NCI-H345 treated with DMSO at 0.1 percent for 48 hours (cell line): ENCODE data around the gene GIPR.
"Not testable (repeated sequence)": the region's sequence is repeated elsewhere in the genome, so short reads cannot be mapped to it uniquely, and the experiment has no call there.

Source experiments
- DNase-seq: peaks from one replicate; lab custom pipeline; 2025; ENCODE audit not compliant: unreplicated experiment; lab: John Stamatoyannopoulos, UW

Gene GIPR

DNA sequence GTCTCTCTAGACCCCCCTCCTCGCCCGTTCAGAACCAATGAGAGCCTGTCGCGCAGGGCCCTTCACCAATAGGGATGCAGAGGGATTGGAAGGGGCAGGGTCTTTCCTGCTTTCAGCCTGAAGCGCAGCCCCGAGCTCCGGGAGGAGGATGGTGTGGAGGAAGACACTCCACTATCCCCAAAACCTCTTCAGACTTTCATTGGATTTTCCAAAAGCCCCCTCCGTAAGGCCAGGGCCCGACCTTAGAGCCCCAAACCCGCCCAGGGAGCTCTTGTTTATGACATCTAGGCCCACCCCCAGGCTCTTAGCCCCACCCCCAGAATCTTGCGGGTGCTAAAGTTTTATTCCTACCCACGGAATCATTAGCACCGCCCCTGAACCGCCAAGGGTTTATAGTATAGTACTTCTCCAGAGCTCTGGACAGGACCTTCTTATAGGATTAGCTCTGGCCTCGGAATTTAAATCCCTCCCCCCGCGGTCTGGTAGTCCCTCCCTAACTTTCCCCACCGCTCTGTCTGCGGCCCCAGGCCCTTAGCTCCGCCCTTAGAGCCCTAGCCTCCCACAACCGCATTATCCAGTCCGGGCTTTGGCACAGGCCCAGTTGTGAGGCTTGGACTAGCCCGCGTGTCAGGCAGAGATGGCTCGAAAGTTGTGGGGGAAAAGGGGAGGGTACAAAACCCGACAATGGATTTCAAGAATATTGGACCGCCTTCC lies 22.2 kb upstream of the GIPR start:
- peak; percentile 78 for DNase-seq

DNA sequence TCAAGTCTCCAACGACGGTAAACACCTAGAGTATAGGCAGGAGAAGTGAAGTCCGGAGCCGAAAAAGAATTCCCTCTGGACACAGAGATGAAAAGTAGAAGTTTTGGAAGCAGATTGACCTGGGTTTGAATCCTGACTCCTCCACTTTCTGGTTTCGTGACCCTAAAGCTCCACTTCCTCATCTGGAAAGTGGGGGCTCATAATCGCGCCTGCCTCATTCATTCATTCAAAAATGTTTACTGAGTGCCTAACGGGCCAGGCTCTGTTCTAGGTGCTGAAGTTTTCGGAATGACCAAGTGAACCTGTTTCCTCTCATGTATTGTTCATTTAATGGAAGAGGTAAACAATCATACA lies 21.7 kb upstream of the GIPR start:
- no peak for DNase-seq

DNA sequence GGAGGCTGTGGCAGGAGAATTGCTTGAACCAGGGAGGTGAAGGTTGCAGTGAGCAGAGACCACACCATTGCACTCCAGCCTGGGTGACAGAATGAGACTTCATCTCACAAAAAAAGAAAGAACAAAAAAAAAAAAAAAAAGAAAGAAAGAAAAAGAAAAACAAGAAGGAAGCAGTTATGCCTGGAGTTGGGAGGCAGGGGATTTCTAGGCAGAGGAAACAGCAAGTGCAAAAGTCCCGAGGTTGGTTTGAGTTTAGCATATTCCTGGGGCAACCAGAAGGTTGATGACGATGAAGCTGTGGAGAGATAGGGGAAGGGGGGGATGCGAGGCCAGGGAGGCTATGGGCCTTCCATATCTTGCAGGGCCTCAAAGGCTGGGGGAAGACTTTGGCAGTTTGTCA lies 17.3 kb upstream of the GIPR start:
- no peak for DNase-seq

DNA sequence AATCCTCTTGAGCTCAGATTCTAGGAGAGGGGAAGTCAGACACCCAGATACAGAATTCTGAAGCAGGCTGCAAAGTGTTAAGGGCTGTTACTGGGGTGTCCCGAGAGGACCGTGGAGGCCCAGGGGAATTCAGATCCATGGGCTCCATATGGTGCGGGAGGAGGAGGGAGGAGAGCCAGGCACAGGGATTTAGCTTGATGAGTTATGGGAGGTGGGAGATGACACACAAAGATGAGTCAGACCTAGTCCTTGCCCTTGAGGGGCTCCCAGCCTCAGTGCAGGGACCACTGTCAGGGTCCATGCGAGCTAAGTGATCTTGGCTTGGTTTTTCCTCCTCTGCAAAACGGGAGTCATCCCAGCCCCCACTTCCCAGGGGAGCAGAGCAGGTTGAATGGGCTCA lies 14.4 kb upstream of the GIPR start:
- no peak for DNase-seq

DNA sequence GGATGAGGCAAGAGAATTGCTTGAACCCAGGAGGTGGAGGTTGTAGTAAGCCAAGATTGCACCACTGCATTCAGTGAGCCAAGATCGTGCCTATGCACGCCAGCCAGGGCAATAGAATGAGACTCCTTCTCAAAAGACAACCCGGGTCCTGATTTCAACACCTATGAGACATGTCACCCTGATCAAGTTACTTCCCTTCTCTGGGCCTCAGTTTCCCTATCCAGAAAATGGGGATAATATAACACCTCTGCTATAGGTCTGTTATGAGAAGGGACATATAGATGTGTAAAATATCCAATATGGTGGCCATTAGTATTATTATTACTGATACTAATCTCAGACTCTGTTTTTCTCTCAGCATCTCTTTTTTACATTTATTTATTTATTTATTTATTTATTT lies 12.9 kb upstream of the GIPR start:
- no peak for DNase-seq

DNA sequence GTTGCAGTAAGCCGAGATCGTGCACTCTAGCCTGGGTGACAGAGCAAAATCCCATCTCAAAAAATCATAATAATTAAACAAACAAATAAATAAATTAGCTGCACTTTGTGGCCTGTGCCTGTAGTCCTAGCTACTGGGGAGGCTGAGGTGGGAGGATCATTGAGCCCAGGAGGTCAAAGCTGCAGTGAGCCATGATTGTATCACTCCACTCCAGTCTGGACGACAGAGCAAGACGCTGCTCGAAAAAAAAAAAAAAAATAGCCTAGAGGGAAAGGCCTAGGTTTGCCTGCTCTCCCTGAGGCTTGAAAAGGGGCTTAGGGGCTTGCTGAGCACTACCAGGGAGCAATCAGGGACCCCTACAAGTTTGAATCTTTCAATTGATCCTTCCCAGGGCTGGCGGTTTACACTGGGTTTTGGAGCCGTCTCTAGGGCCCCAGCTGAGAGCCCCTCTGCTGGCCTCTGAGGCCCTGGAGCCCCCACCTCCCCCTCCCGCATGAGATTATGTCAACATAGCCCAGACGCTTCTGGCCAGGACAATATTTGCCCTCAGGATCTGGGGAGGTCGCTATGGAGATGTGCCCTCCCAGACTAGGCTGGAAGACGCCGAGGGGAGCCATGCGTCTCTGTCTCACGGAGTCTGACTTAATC lies 10.4 kb upstream of the GIPR start:
- no peak for DNase-seq

DNA sequence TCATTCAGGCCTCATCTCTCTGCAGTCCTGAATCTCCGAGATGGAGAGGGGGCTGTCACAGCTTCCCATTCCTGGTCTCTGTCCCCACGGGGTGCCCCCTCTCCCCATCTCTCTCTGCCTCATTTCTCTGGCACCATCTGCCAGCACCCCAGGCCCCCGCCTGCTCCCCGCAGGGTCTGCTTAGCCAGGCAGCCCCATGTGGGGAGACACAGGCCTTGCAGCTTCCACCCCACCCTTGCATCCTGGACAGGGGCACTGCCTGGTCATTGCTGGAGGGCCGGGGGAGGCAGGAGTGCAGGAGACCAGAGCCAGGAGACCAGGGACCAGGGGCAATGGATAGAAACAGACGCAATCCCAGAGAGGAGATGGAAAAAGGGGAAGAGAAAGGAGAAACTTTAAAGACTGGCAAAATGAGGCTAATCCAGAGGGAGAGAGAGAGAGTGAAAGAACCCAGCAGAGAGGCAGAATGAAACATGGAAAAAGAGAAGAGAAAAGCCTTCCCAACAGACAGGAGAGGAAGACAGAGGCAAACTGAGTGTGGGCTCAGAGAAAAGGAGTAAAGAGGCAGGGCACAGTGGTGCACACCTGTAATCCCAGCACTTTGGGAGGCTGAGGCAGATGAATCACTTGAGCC lies 8.8 kb upstream of the GIPR start:
- no peak for DNase-seq

DNA sequence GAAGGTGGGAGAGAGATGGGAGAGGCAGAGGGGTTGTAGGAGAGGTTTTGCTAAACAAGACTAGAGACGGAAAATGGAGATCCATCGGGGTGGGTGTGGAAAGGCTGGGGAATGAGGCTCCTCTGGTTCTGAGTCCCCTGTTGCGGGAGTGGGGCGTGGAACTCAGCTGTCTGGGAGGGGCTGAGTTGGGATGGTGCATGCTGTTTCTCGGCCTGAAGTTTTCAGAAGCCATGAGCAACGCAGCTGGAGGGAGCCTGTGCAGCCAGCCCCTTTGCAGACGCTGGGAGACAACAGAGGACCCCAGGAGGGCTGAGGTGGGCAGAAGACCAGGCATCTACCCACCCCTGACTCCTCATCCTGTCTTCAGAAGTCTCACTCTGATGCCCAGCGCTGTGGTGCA lies 7.4 kb upstream of the GIPR start:
- DNase-seq = no peak

DNA sequence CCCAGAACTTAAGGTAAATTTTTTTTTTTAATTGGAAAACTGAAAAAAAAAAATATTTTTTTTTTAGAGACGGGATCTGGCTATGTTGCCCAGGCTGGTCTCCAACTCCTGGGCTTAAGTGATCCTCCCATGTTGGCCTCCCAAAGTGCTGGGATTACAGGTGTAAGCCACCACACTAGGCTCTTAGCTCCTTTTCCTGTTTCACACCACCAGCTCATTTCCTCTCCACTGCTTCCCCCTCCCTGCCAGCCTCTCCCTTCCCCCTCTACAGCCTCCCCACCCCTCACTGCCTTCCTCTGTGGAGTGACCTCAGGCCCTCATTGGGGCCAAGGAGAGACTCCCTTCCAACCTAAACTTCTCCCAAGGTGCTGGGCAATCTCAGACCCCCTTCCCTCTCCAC lies 4.2 kb upstream of the GIPR start:
- no peak for DNase-seq

DNA sequence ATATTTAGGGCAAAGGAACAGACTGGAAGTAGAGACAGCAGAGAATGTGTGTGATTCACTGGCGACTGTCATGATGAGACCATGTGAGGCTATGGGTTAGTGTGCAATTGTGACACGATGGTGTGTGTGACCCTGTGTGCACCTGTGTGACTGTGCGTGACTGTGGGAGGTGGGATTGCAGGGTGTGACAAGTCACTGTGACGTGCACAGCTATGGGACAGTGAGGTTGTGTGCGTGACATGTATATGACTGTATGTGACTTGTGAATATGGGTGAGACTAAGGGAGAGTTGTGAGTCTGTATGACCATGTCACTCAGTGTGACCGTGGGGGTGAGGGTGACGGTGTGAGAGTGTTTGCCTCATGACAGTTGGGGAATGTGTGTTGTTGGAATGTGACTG lies 3.4 kb upstream of the GIPR start:
- DNase-seq = no peak

DNA sequence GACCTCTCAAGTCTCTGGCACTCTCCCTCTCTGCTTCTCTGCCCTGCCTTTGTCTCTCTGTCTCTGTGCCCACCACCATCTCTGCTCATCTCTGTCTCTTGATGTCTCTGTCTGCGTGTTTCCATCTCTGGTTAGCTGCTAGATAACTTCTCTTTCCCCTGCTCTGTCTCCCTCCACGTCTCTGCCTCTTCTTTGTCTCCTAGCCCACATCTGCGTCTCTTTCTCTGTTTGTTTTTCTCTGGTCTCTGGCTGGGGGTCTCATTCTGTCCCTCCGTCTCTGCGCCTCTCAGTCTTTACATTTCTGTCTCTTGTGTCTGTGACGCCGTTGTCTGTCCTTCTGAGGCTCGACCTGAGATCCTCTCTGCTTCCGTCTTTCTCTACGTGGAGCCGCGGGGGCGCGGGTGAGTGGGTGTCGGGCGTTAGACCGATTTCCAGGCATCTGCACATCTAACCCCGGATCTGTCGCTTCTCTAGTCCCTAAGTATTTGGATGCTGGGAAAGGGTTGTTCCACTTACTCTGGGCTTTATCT lies 386 bp downstream of the GIPR start:
- DNase-seq = no peak

DNA sequence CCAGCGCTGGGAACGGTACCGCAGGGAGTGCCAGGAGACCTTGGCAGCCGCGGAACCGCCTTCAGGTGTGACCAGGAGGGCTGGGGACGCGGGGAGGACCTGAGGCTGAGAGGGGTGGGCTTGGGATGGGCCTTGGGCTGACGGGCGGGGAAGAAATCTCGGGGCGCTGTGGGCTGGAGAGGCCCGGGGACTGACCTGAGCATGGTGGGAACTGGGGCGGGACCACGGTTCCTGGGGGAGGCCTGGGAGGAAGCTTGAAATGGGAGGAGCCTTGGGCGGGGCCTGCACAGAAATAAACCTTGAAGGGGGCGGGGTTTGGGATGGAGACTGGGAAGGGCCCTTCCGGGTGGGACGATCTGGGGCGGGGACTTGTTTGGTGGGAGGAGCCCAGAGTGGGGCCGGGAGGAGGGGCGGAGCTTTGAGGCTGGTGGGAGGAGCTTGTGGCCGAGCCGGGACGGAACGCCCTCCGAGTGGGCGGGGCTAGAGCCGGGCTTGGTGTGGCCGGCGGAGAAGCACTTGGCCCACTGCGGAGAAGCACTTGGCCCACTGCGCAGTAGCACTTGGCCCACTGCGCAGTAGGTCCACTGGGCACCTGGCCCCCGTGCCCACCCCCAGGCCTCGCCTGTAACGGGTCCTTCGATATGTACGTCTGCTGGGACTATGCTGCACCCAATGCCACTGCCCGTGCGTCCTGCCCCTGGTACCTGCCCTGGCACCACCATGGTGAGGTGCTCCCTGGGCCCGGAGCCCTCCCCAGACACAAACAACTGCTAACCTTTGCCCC lies 2.8 kb downstream of the GIPR start:
- peak; percentile 40 for DNase-seq

DNA sequence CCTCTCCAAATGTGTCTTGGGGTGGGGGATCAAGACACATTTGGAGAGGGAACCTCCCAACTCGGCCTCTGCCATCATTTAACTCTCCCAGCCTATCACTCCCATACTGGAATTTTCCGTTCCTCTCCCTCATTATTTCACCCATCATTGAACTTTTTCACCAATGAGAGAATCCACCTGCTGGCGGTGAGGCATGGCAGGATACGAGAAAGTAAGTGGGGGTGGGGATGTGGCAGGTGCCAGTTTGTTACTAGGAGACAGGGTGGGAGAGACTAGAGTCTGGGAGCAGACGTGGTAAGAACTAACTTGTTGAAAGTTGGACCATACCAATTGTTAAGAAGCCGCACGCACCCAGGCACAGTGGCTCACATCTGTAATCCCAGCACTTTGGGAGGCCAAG lies 6.9 kb downstream of the GIPR start:
- DNase-seq = peak; percentile 0

DNA sequence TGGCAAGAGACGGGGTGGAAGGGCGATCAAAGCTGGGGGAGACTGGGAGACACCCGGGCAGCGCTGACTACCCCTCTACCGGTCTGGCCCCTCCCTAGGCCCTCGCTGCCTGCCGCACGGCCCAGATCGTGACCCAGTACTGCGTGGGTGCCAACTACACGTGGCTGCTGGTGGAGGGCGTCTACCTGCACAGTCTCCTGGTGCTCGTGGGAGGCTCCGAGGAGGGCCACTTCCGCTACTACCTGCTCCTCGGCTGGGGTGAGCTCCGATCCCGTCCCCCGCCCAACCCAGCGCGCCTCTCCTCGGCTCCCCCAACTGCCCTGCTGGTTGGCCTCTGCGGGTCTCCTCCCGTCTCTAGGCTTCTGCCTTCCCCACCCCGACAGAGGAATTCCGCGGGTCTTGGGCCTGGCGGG lies 8.8 kb downstream of the GIPR start:
- DNase-seq = no peak

DNA sequence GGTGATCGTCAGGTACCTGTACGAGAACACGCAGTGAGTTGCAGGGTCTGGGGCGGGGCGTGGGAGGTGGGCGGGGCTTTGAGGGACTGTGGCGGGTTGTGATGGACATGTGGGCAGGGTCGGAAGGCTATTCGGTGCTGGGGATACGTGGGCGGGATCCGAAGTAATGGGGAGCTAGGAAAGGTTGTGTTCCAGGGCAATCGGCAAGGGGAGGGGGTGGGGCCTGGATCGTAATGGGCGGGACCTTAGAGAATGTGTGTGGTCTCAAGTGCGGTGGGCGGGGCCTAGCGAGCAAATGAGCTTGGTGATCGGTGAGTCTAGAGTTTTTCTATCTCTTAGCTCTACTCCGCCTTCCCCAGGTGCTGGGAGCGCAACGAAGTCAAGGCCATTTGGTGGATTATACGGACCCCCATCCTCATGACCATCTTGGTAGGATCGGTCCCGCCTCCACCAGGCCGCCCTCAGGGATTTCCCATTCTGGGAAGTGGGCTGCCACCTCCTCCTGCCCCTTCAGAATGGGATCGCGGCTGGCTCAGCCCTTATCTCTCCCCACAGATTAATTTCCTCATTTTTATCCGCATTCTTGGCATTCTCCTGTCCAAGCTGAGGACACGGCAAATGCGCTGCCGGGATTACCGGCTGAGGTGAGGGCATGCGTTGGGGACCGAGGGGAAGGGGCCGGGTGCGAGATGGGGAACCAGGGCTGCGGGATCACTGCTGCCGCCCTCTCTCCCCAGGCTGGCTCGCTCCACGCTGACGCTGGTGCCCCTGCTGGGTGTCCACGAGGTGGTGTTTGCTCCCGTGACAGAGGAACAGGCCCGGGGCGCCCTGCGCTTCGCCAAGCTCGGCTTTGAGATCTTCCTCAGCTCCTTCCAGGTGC lies 9.6 kb downstream of the GIPR start:
- DNase-seq = no peak

DNA sequence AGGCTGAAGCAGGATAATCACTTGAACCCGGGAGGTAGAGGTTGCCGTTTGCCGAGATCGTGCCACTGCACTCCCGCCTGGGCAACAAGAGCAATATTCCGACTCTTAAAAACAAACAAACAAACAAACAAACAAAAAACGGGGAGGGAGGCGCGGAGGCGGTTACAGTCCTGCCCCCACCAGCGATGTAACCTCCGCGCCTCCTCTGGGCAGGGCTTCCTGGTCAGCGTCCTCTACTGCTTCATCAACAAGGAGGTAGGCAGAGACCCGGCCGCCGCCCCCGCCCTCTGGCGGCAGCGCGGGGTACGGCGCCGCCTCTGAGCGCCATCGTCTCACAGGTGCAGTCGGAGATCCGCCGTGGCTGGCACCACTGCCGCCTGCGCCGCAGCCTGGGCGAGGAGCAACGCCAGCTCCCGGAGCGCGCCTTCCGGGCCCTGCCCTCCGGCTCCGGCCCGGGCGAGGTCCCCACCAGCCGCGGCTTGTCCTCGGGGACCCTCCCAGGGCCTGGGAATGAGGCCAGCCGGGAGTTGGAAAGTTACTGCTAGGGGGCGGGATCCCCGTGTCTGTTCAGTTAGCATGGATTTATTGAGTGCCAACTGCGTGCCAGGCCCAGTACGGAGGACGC lies 13.5 kb downstream of the GIPR start:
- DNase-seq = peak; percentile 42

DNA sequence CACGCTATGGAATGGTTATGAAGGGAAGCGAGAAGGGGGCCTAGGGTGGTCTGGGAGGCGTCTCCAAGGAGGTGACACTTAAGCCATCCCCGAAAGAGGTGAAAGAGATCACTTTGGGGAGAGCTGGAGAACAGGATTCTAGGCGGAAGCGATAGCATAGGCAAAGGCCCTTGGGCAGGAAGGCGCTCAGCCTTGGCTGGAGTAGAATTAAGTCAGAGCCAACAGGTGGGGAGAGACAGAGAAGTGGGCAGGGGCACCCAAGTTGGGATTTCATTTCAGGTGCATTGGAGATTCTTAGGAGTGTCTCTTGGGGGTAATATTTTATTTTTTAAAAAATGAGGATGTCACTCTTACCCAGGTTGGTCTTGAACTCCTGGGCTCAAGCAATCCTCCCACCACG lies 14.1 kb downstream of the GIPR start:
- DNase-seq = no peak

DNA sequence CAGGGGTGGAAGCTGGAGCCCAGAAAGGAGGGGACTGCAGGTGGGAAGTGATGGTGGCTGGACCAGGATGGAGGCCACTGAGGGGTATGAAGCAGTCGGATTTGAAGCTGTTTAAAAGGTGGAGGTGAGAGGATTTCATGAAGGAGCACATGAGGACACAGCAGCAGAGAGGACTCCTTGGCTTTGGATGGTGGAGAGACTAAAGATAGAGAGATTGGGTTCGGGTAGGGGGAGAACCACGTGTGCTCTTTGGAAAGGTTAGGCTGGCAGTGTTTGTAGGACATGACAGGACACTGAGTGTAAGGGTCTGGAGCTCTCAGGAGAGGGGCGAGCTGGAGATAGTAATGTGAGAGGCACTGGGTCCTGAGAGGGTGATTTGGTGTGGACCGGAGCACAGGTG lies 14.9 kb downstream of the GIPR start:
- no peak for DNase-seq

DNA sequence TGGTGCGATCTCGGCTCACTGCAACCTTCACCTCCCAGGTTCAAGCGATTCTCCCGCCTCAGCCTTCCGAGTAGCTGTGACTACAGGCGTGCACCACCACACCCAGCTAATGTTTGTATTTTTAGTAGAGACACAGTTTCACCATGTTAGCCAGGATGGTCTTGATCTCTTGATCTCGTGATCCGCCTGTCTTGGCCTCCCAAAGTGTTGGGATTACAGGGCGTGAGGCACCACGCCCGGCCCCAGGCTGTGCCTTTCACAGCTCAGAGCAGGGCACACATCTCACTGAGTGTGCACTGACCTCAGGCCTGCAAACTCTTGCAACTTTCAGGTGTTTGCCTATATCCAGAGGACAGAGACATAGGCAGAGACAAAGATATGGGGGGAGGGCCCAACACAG lies 17.0 kb downstream of the GIPR start:
- DNase-seq = not testable (repeated sequence)

DNA sequence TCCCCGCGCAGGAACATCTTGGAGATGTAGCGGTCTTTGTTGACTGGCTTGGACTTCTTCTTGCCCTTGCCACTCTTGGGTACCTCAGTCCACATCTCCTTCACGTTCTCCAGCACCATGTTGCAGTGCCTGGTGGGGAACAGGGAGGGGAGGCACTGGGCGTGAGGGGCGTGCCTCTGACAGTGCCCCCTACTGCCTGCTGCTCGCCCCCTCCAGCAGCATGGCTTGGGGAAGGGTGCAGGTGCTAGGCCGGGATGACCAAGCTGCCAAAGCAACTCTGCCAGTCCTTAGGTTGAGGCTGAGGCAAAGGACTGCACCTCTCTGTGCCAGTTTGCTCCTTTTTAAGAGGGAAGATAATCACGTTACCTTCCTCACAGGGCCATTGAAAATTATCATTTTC lies 19.6 kb downstream of the GIPR start:
- DNase-seq = no peak
